ENCODE data around the gene CDK5. TPM values are rescaled to one million over a fixed set of nuclear protein-coding genes. Genes with fewer than 3 reads are reported as not detected.

The CDK5 gene
- polyA plus RNA-seq, 1 donor from 2014 or later: 88.3 TPM

GRCh38 chr7:151031011-151031410, 26.7 kb downstream of the CDK5 start:
- no peak overlapping the region for H3K27ac ChIP-seq (ENCODE audit: low read length)
- H3K4me3 ChIP-seq (ENCODE audit: low read length): no peak overlapping the region
- no peaks in the 10 kb centered on the region for H3K9me3 ChIP-seq (ENCODE audit: low read length)
- no peak overlapping the region for H2AFZ ChIP-seq (ENCODE audit: low read depth, low read length)
- H3F3A ChIP-seq (ENCODE audit: insufficient read depth, low read length, poor library complexity, severe bottlenecking): no peaks in the 10 kb centered on the region
- H3K79me2 ChIP-seq (replicated peaks; ENCODE audit: insufficient read depth, low read length): peaks cover 3% of the 10 kb centered on the region
- H3K27me3 ChIP-seq (ENCODE audit: insufficient read depth, low read depth, low read length): no peaks in the 10 kb centered on the region
- H3K9me2 ChIP-seq (ENCODE audit: insufficient read depth, low read length): no peaks in the 10 kb centered on the region
- TF ChIP-seq RAD21 (conservative IDR thresholded peaks at IDR 0.05) (no peak), EZH2 (IDR thresholded peaks at IDR 0.05; ENCODE audit: borderline replicate concordance, insufficient read depth, low read length, poor library complexity, severe bottlenecking) (no peak), SMC3 (conservative IDR thresholded peaks at IDR 0.05; ENCODE audit: poor library complexity) (no peak), TAF1 (IDR thresholded peaks at IDR 0.05; ENCODE audit: low read depth) (no peak), EP300 (conservative IDR thresholded peaks at IDR 0.05; ENCODE audit: poor library complexity, severe bottlenecking) (no peak), POLR2AphosphoS5 (IDR thresholded peaks at IDR 0.05) (no peak), MXI1 (conservative IDR thresholded peaks at IDR 0.05; ENCODE audit: poor library complexity, severe bottlenecking) (no peak), CTCF (IDR thresholded peaks at IDR 0.05; ENCODE audit: poor library complexity, severe bottlenecking) (no peak), REST (IDR thresholded peaks at IDR 0.05; ENCODE audit: borderline replicate concordance) (no peak)
- H3K9ac ChIP-seq (ENCODE audit: low read length): no peak overlapping the region
- H4K20me1 ChIP-seq (ENCODE audit: insufficient read depth): no peaks in the 10 kb centered on the region
- no peak overlapping the region for H3K4me2 ChIP-seq (ENCODE audit: low read length)
- H3K36me3 ChIP-seq (ENCODE audit: insufficient read depth, low read length): no peaks in the 10 kb centered on the region

DNA sequence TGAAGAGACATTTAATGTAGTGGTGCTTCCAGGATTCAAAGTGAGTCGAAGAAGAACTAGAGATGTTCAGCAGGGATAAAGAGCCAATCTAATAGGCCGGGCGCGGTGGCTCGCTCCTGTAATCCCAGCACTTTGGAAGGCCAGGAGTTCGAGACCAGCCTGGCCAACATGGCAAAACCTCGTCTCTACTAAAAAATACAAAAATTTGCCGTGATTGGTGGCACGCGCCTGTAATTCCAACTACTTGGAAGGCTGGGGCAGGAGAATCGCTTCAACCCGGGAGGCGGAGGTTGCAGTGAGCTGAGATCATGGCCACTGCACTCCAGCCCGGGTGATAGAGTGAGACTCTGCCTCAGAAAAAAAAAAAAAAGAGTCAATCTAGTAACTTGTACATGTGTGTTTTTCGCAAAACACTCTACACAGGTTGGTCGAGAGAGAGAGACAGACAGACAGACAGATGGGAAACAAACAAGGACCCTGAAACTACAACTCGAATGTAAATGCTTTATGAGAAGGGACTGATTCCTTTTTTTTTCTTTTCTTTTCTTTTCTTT, 28.7 kb downstream of the CDK5 start:
- Histone ChIP-seq H3K4me2 (ENCODE audit: low read length) (peak overlapping the region; percentile 22), H3K4me3 (ENCODE audit: low read length) (peak overlapping the region; percentile 78), H3K36me3 (ENCODE audit: insufficient read depth, low read length) (no peaks in the 10 kb centered on the region), H3K9ac (ENCODE audit: low read length) (peak overlapping the region; percentile 81), H3K27ac (ENCODE audit: low read length) (peak overlapping the region; percentile 87), H4K20me1 (ENCODE audit: insufficient read depth) (no peaks in the 10 kb centered on the region), H3K9me3 (ENCODE audit: low read length) (no peaks in the 10 kb centered on the region), H3K9me2 (ENCODE audit: insufficient read depth, low read length) (no peaks in the 10 kb centered on the region), H3F3A (ENCODE audit: insufficient read depth, low read length, poor library complexity, severe bottlenecking) (no peaks in the 10 kb centered on the region), H3K79me2 (replicated peaks; ENCODE audit: insufficient read depth, low read length) (peaks cover 3% of the 10 kb centered on the region), H2AFZ (ENCODE audit: low read depth, low read length) (peak overlapping the region; percentile 68), H3K27me3 (ENCODE audit: insufficient read depth, low read depth, low read length) (no peaks in the 10 kb centered on the region)
- no peak for TF ChIP-seq MXI1 (conservative IDR thresholded peaks at IDR 0.05; ENCODE audit: poor library complexity, severe bottlenecking)
- no peak for TF ChIP-seq REST (IDR thresholded peaks at IDR 0.05; ENCODE audit: borderline replicate concordance)
- TF ChIP-seq SMC3 (conservative IDR thresholded peaks at IDR 0.05; ENCODE audit: poor library complexity): no peak
- TF ChIP-seq POLR2AphosphoS5 (IDR thresholded peaks at IDR 0.05): no peak
- no peak for TF ChIP-seq EZH2 (IDR thresholded peaks at IDR 0.05; ENCODE audit: borderline replicate concordance, insufficient read depth, low read length, poor library complexity, severe bottlenecking)
- TF ChIP-seq EP300 (conservative IDR thresholded peaks at IDR 0.05; ENCODE audit: poor library complexity, severe bottlenecking): no peak
- TF ChIP-seq CTCF (IDR thresholded peaks at IDR 0.05; ENCODE audit: poor library complexity, severe bottlenecking): no peak
- no peak for TF ChIP-seq TAF1 (IDR thresholded peaks at IDR 0.05; ENCODE audit: low read depth)
- TF ChIP-seq RAD21 (conservative IDR thresholded peaks at IDR 0.05): no peak
